Kidney (tissue), 14 donors: ENCODE data around the gene CMTM4. TPM values are rescaled to one million over a fixed set of nuclear protein-coding genes. Genes with fewer than 3 reads are reported as not detected.

ENCODE experiments used
- DNase-seq, 5 donors: peaks; one replicate each; pipeline ENCODE4 v3.0.0-alpha.2; 2013 to 2020
- FAIRE-seq: peaks from 2 replicates; lab custom pipeline; 2012; peaks lifted over from hg19 to GRCh38; lab: Jason Lieb, UNC
- H3K27ac ChIP-seq, 2 donors: one replicate each; pipeline ENCODE4 v1.7.0; 2013; ENCODE audit warnings: low read depth in 2 of 2, low read length in 2 of 2, inconsistent platforms in 1 of 2
- H3K27me3 ChIP-seq: one replicate; pipeline ENCODE4 v1.7.1; 2013; ENCODE audit warnings: low read length, inconsistent platforms; ENCODE audit not compliant: control insufficient read depth, insufficient read depth
- H3K36me3 ChIP-seq, 3 donors: one replicate each; pipeline versions ENCODE4 v1.7.0 to v1.7.1; 2013; ENCODE audit warnings: low read length in 3 of 3, control low read depth in 1 of 3, inconsistent platforms in 1 of 3; ENCODE audit not compliant: insufficient read depth in 3 of 3, control insufficient read depth in 2 of 3
- H3K4me1 ChIP-seq, 3 donors: one replicate each; pipeline versions ENCODE4 v1.7.0 to v1.7.1; 2013; ENCODE audit warnings: low read length in 3 of 3, inconsistent platforms in 1 of 3, low read depth in 1 of 3; ENCODE audit not compliant: control insufficient read depth in 2 of 3, insufficient read depth in 2 of 3
- H3K4me3 ChIP-seq, 3 donors: one replicate each; pipeline versions ENCODE4 v1.7.0 to v1.8.1; 2013; ENCODE audit warnings: low read length in 3 of 3, control low read depth in 1 of 3, inconsistent platforms in 1 of 3
- H3K9ac ChIP-seq, 3 donors: one replicate each; pipeline versions ENCODE4 v1.7.0 to v1.7.1; 2013; ENCODE audit warnings: low read length in 3 of 3, control low read depth in 1 of 3, inconsistent platforms in 1 of 3
- H3K9me3 ChIP-seq, 3 donors: one replicate each; pipeline versions ENCODE4 v1.7.0 to v1.7.1; 2013; ENCODE audit warnings: low read length in 3 of 3, control low read depth in 1 of 3, inconsistent platforms in 1 of 3; ENCODE audit not compliant: control insufficient read depth in 2 of 3, insufficient read depth in 1 of 3
- CTCF ChIP-seq: IDR thresholded peaks from 3 replicates; pipeline ENCODE4 v1.5.1; 2012; ENCODE audit warnings: mild to moderate bottlenecking, moderate library complexity, borderline replicate concordance; ENCODE audit not compliant: insufficient read depth; ENCODE audit errors: extremely low read depth
- intact Hi-C: fragments of 100-400 bp; cut with DNase I; formaldehyde crosslinking; loops from one replicate; pipeline ENCODE4 v1.11.1; 2022
- polyA plus RNA-seq: library from polyadenylated mRNA; stranded (reverse); fragments of 350-450 nt; fragmentation: Illumina TruSeq; extraction: RNeasy Lipid Tissue Mini Kit (QIAGEN cat#74804); gene quantifications from one replicate; pipeline ENCODE4 v1.2.3, GENCODE V29; 2014; ENCODE audit warnings: low read depth, low replicate concordance; ENCODE audit not compliant: insufficient read depth
- total RNA-seq: library from RNA; stranded (reverse); fragmentation: NEBNext Ultra II Directional; extraction: Animal tissue kit (Norgen Biotek cat#: 25700); gene quantifications from one replicate; pipeline ENCODE4 v1.2.1, GENCODE V29; 2021
- donor health status: control.
- donor health status: control.
- donor health status: control.
- donor health status: control.
- donor health status: control.
- donor health status: DM: yes; HTN: yes; CAD: no.
- donor health status: Normal renal cell carcinoma (clear cell type).

Gene CMTM4
- total and polyA plus RNA-seq, 2 donors from 2014 or later: 43.2 to 82.2 TPM

DNA sequence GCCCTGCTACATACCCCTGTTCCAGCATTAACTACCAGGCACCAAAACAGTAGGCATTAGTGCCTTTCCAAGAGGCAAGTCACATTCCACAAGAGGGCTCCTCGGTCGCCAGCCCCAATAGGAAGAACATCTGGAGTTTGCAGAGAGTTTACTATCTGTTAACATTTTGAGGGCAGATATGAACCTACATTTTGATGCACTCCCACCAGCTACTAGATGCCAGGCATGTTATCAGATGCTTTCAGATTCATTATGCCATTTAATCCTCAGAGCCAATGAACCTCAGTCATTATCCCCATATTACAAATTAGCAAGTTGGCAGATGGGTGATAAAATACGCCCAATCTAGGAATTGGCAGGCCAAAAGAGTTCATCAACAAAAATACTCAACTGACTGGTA is 121.5 kb downstream of the CMTM4 start:
- H3K27me3 ChIP-seq: peaks cover 2% of the 10 kb centered on the region
- no peak overlapping the region for H3K27ac ChIP-seq
- H3K36me3 ChIP-seq: no peaks in the 10 kb centered on the region
- H3K9me3 ChIP-seq: no peaks in the 10 kb centered on the region
- TF ChIP-seq CTCF: no peak
- FAIRE-seq: no peak
- intact Hi-C loops: no loop called here
- DNase-seq: no peak
- H3K4me1 ChIP-seq: no peaks in the 10 kb centered on the region
- H3K9ac ChIP-seq: no peak overlapping the region
- H3K4me3 ChIP-seq: no peak overlapping the region

GRCh38 chr16:66574531-66574930 is 122.0 kb downstream of the CMTM4 start:
- Histone ChIP-seq H3K4me1 (no peaks in the 10 kb centered on the region), H3K27ac (no peak overlapping the region), H3K27me3 (peaks cover 2% of the 10 kb centered on the region), H3K4me3 (no peak overlapping the region), H3K36me3 (no peaks in the 10 kb centered on the region), H3K9ac (no peak overlapping the region), H3K9me3 (no peaks in the 10 kb centered on the region)
- FAIRE-seq: no peak
- no peak for TF ChIP-seq CTCF
- intact Hi-C loops: no loop called here
- no peak for DNase-seq

- Histone ChIP-seq H3K4me1 (no peaks in the 10 kb centered on the region), H3K27me3 (peaks cover 2% of the 10 kb centered on the region), H3K27ac (no peak overlapping the region), H3K36me3 (no peaks in the 10 kb centered on the region), H3K9ac (no peak overlapping the region), H3K4me3 (no peak overlapping the region), H3K9me3 (no peaks in the 10 kb centered on the region)
- DNase-seq: no peak
- no peak for FAIRE-seq
- intact Hi-C loops: no loop called here
- no peak for TF ChIP-seq CTCF
Observed at GRCh38 chr16:66574081-66574480, 122.5 kb downstream of the CMTM4 start.

DNA sequence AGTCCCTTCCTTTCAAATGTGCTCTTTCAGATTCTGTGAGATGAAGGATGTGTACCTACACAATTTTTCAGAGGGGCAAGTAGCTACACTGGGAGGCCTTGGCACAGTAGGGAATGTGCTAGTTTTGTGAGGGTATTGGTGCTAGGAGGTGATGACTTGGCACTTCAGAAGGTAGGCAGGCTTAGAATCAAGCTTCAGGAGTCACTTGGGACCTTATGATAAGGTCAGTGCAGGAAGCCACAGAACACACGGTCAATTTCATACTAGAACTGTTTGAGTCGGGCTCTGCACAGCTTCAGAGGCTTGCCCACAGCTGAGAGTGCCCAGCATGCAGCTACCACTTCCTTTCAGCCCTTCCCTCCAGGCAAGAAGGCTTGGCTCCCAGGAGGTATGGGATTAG is 124.2 kb downstream of the CMTM4 start:
- intact Hi-C loops: no loop called here
- Histone ChIP-seq H3K4me3 (no peak overlapping the region), H3K4me1 (no peaks in the 10 kb centered on the region), H3K27me3 (no peaks in the 10 kb centered on the region), H3K9ac (no peak overlapping the region), H3K27ac (no peak overlapping the region), H3K36me3 (no peaks in the 10 kb centered on the region), H3K9me3 (no peaks in the 10 kb centered on the region)
- no peak for DNase-seq
- no peak for TF ChIP-seq CTCF
- no peak for FAIRE-seq
